HL-60 (cell line): Measurements from ENCODE around the gene MFSD6.

Experiments
- GABPA ChIP-seq: IDR thresholded peaks from 2 replicates; pipeline ENCODE4 v1.6.1; 2012; ENCODE audit warnings: low read depth
- POLR2AphosphoS5 ChIP-seq: IDR thresholded peaks from 2 replicates; pipeline ENCODE4 v1.6.1; 2012; ENCODE audit warnings: low read depth
- REST ChIP-seq: IDR thresholded peaks from 2 replicates; pipeline ENCODE4 v1.6.1; 2012; ENCODE audit warnings: low read depth; ENCODE audit not compliant: insufficient replicate concordance
- SPI1 ChIP-seq: IDR thresholded peaks from 2 replicates; pipeline ENCODE4 v1.6.1; 2012; ENCODE audit warnings: low read depth, mild to moderate bottlenecking, borderline replicate concordance
- TF ChIP-seq, protein P1 (sequence below): IDR thresholded peaks from one replicate; pipeline ENCODE4 v1.5.1; 2011; ENCODE audit warnings: low read length, control low read depth, inconsistent platforms; ENCODE audit not compliant: insufficient read depth

DNA sequence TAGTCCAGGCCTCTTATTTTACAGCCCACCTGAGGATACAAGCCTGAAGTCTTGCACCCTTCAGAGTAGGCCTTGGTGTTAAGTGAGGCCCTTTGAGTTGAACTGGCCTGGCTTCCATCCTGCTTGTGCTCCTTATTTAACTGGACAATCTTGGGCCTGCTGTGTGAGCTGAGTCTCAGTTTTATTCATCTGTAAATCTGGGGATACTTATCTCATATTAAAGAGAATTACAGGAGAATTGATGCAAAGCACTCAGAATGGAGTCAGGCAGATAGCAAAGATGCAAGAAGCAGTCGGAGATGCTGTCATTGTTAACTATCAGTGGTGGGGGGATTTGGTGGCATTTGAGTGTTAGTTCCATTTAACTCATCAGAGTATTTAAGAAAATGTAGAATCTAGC lies 36.8 kb downstream of the MFSD6 start:
- TF ChIP-seq, protein P1, sequence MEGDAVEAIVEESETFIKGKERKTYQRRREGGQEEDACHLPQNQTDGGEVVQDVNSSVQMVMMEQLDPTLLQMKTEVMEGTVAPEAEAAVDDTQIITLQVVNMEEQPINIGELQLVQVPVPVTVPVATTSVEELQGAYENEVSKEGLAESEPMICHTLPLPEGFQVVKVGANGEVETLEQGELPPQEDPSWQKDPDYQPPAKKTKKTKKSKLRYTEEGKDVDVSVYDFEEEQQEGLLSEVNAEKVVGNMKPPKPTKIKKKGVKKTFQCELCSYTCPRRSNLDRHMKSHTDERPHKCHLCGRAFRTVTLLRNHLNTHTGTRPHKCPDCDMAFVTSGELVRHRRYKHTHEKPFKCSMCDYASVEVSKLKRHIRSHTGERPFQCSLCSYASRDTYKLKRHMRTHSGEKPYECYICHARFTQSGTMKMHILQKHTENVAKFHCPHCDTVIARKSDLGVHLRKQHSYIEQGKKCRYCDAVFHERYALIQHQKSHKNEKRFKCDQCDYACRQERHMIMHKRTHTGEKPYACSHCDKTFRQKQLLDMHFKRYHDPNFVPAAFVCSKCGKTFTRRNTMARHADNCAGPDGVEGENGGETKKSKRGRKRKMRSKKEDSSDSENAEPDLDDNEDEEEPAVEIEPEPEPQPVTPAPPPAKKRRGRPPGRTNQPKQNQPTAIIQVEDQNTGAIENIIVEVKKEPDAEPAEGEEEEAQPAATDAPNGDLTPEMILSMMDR: no peak
- TF ChIP-seq REST (no peak), POLR2AphosphoS5 (no peak), GABPA (no peak), SPI1 (no peak)
